ENCODE results near the gene ZNF32. TPM values are rescaled to one million over a fixed set of nuclear protein-coding genes. Genes with fewer than 3 reads are reported as not detected.

The ZNF32 gene
- total RNA-seq, 1 experiment from 2014 or later: 16.7 TPM

GRCh38 chr10:43610636-43611035 lies 38.0 kb downstream of the ZNF32 start:
- H3K36me3 ChIP-seq (ENCODE audit: low read depth, low read length): peaks cover 49% of the 10 kb centered on the region
- no peak overlapping the region for H2AFZ ChIP-seq (ENCODE audit: low read length)
- peaks cover 9% of the 10 kb centered on the region for H3K4me1 ChIP-seq (ENCODE audit: insufficient read depth, low read length)
- BruUV-seq (replicated peaks): no TSS peak
- no peaks in the 10 kb centered on the region for H3K27me3 ChIP-seq (ENCODE audit: low read length)
- DNase-seq: no peak
- ChIA-PET POLR2A (ENCODE audit: unreplicated experiment) (no interaction called here), CTCF (no interaction called here)
- intact Hi-C loops (cut with micrococcal nuclease): no loop called here
- no peaks in the 10 kb centered on the region for H3K79me2 ChIP-seq (ENCODE audit: low read length)
- H3K4me3 ChIP-seq (ENCODE audit: low read length): no peak overlapping the region
- no peaks in the 10 kb centered on the region for H3F3A ChIP-seq (ENCODE audit: low read length, unreplicated experiment)
- no peak for TF ChIP-seq EZH2phosphoT487 (IDR thresholded peaks at IDR 0.05; ENCODE audit: borderline replicate concordance, low read length)
- TF ChIP-seq, protein P1, sequence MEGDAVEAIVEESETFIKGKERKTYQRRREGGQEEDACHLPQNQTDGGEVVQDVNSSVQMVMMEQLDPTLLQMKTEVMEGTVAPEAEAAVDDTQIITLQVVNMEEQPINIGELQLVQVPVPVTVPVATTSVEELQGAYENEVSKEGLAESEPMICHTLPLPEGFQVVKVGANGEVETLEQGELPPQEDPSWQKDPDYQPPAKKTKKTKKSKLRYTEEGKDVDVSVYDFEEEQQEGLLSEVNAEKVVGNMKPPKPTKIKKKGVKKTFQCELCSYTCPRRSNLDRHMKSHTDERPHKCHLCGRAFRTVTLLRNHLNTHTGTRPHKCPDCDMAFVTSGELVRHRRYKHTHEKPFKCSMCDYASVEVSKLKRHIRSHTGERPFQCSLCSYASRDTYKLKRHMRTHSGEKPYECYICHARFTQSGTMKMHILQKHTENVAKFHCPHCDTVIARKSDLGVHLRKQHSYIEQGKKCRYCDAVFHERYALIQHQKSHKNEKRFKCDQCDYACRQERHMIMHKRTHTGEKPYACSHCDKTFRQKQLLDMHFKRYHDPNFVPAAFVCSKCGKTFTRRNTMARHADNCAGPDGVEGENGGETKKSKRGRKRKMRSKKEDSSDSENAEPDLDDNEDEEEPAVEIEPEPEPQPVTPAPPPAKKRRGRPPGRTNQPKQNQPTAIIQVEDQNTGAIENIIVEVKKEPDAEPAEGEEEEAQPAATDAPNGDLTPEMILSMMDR (conservative IDR thresholded peaks at IDR 0.05; ENCODE audit: low read depth, low read length): no peak
- TF ChIP-seq EZH2 (IDR thresholded peaks at IDR 0.05; ENCODE audit: low read length, unreplicated experiment): no peak
- H3K9me2 ChIP-seq (replicated peaks; ENCODE audit: low read length): no peaks in the 10 kb centered on the region
- H4K20me1 ChIP-seq (ENCODE audit: low read length): no peaks in the 10 kb centered on the region
- H3K9me3 ChIP-seq (ENCODE audit: low read length): peaks cover 10% of the 10 kb centered on the region; the same call in 1 of the 2 replicates
- H3K4me2 ChIP-seq (ENCODE audit: low read length): no peak overlapping the region
- no peak for ATAC-seq
- no peak overlapping the region for H3K9ac ChIP-seq (ENCODE audit: low read length)
- H3K27ac ChIP-seq (ENCODE audit: low read length): no peak overlapping the region

DNA sequence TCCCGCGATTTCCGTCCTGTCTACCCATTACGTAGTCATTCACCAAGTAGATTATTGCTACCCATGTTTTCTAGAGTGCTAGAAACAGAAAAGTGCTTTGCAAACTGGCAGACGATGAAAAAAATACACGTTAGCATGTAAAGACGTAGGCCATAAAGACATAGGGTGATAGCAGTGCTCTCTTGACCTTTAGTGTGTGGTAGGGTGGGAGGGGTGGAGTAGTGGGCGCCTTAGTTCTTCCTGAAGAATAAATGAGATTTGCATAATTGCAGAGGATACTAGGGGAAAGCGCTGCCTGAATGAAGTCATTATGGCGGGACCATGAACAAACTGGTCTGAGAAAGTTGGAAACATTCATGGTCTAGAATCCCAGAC lies 41.5 kb downstream of the ZNF32 start:
- H4K20me1 ChIP-seq (ENCODE audit: low read length): no peaks in the 10 kb centered on the region
- H3K79me2 ChIP-seq (ENCODE audit: low read length): no peaks in the 10 kb centered on the region
- no peak for ATAC-seq
- H3K27me3 ChIP-seq (ENCODE audit: low read length): no peaks in the 10 kb centered on the region
- no peak for TF ChIP-seq EZH2 (IDR thresholded peaks at IDR 0.05; ENCODE audit: low read length, unreplicated experiment)
- no peak for TF ChIP-seq EZH2phosphoT487 (IDR thresholded peaks at IDR 0.05; ENCODE audit: borderline replicate concordance, low read length)
- TF ChIP-seq, protein P1 (conservative IDR thresholded peaks at IDR 0.05; ENCODE audit: low read depth, low read length): no peak
- peak overlapping the region; percentile 92 for H3K4me2 ChIP-seq (ENCODE audit: low read length)
- BruUV-seq (replicated peaks): TSS peak; percentile 46
- 0 out of 2 replicates have a peak, but pooled peaks cover 7% of the 10 kb centered on the region for H3K9me3 ChIP-seq (ENCODE audit: low read length)
- ChIA-PET POLR2A (ENCODE audit: unreplicated experiment) (no interaction called here), CTCF (no interaction called here)
- no peak for DNase-seq
- H3K9ac ChIP-seq (ENCODE audit: low read length): peak overlapping the region; percentile 85; the same call in 1 of the 2 replicates
- H3K4me3 ChIP-seq (ENCODE audit: low read length): peak overlapping the region; percentile 77
- intact Hi-C loops (cut with micrococcal nuclease): no loop called here
- H3F3A ChIP-seq (ENCODE audit: low read length, unreplicated experiment): no peaks in the 10 kb centered on the region
- no peak overlapping the region for H3K27ac ChIP-seq (ENCODE audit: low read length)
- no peaks in the 10 kb centered on the region for H3K9me2 ChIP-seq (replicated peaks; ENCODE audit: low read length)
- H3K4me1 ChIP-seq (ENCODE audit: insufficient read depth, low read length): peaks cover 9% of the 10 kb centered on the region
- H2AFZ ChIP-seq (ENCODE audit: low read length): peak overlapping the region; percentile 88
- H3K36me3 ChIP-seq (ENCODE audit: low read depth, low read length): peaks cover 18% of the 10 kb centered on the region

DNA sequence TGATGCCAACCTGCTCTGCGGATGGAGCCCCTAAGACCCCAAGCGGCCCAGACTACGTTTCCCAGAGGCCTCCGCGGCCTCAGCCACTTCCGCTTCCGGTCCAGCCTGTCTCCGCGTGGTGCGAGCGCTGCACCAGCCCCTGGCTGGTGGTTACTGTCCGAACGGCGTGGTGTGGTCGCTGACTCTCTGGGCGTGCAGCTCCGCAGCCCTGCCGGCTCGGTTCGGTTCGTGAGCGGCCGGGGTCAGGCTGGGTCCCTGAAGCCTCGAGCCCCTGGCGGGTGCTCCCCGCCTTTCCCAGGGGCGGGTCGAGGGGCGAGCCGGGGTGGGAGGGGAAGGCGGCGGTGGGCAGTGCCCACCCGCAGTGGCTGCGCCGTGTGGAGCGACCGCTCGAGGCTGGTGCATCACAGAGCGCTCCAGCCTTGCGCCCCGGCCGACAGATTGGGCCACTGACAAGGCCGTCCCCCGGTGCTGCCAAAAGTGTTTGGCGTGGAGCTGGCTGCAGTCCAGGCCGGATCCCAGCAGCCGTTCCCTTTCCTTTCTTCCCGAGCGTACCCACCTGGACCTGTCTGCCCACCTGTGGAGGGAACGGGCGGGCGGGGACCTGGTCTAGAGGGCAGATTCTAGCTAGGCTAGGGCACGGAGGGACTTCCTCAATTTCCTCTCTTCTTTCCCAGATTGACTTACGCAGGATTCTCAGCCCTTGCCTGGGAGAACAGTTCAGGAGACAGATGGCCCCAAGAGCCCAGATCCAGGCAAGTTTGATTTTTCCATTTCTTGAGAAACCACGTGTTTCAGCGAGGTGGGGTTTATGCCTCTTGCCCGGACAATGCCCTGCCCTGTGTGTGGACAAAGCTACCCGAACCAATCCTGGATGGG lies 42.1 kb downstream of the ZNF32 start, which contains the start of gene ZNF485:
TSS of gene ZNF485 (plus strand) at position 116 of the 876 bp plus-strand sequence. CDS start at position 729, 613 bp downstream.
- H3K36me3 ChIP-seq (ENCODE audit: low read depth, low read length): peaks cover 13% of the 10 kb centered on the region; the same call in 1 of the 2 replicates
- peak within 1 kb of the TSS; percentile 85 for H3K9ac ChIP-seq (ENCODE audit: low read length)
- 0 out of 2 replicates have a peak, but pooled peaks cover 4% of the 10 kb centered on the region for H3K9me3 ChIP-seq (ENCODE audit: low read length)
- BruUV-seq (replicated peaks): no TSS peak
- H4K20me1 ChIP-seq (ENCODE audit: low read length): no peaks in the 10 kb centered on the region
- H2AFZ ChIP-seq (ENCODE audit: low read length): peak within 1 kb of the TSS; percentile 88
- H3K27me3 ChIP-seq (ENCODE audit: low read length): no peaks in the 10 kb centered on the region
- peak within 1 kb of the TSS; percentile 77 for H3K4me3 ChIP-seq (ENCODE audit: low read length)
- peak within 1 kb of the TSS; percentile 19; the same call in 1 of the 2 replicates for H3K27ac ChIP-seq (ENCODE audit: low read length)
- ATAC-seq (peak; percentile 97), DNase-seq (peak; percentile 69)
- ChIA-PET CTCF (no interaction called here), POLR2A (ENCODE audit: unreplicated experiment) (no interaction called here)
- no peaks in the 10 kb centered on the region for H3F3A ChIP-seq (ENCODE audit: low read length, unreplicated experiment)
- TF ChIP-seq EZH2 (IDR thresholded peaks at IDR 0.05; ENCODE audit: low read length, unreplicated experiment) (no peak), EZH2phosphoT487 (IDR thresholded peaks at IDR 0.05; ENCODE audit: borderline replicate concordance, low read length) (no peak)
- TF ChIP-seq, protein P1 (conservative IDR thresholded peaks at IDR 0.05; ENCODE audit: low read depth, low read length): no peak; the same call in none of the 2 replicates
- peak within 1 kb of the TSS; percentile 92 for H3K4me2 ChIP-seq (ENCODE audit: low read length)
- H3K79me2 ChIP-seq (ENCODE audit: low read length): no peaks in the 10 kb centered on the region
- peaks cover 9% of the 10 kb centered on the region for H3K4me1 ChIP-seq (ENCODE audit: insufficient read depth, low read length)
- H3K9me2 ChIP-seq (replicated peaks; ENCODE audit: low read length): no peaks in the 10 kb centered on the region
- intact Hi-C loops (cut with micrococcal nuclease): loop anchor here (1.0 kb wide), 1 partner anchor 32 kb away; the partner anchor contains the start of gene ZNF239
